Lung microvascular endothelial cell (primary cell): ENCODE data around the gene TNS4. TPM values are rescaled to one million over a fixed set of nuclear protein-coding genes. Genes with fewer than 3 reads are reported as not detected.

Experiments used
- DNase-seq, 2 donors: peaks; one replicate each; pipeline versions ENCODE4 v3.0.0 to v3.0.0-alpha.2; 2010; ENCODE audit warnings: low read depth in 2 of 2
- total RNA-seq: library from RNA; depleted of rRNA; stranded (reverse); fragments of >200 nt; gene quantifications from 2 replicates; pipeline ENCODE4 v1.2.1, GENCODE V29; 2014

TNS4 gene
- total RNA-seq, 1 donor from 2014 or later = not detected

DNA sequence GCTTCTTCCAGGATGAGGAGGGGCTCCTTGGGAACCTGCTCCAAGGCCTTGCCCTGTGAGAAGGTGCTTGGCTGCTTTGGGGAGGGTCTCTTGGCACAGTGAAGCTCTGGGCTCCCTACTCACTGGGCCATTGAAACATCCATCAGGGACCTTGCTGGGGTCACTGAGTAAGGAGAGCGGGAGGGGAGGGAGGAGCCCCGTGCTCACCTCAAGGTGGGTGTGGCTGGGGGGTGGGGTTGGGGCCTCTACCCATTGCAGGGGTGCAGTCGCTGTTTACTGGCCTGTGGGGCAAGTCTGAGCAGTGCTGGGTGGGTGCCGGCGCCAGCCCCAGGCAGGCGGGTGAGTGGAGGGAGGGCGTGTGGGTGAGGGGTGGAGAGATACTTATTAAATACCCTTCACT, 9.9 kb downstream of the TNS4 start:
- no peak for DNase-seq

DNA sequence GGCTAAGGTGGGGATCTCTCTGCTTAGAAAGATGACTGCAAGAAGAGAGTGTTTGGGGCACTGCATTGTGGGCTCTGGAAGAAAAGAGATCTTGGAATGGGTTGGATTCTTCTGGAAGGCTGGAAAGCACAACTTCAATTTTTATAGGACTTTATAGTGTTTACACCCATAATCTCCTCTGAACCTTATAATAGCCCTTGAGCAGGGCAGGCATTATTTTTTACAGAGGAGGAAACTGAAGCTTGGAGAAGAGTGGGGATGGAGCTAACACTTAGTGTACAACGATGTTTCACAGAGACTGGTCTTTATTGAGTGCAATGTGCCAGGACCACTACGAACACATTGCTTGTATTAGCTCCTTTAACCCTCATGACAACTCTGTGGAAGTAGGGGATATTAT, 10.4 kb downstream of the TNS4 start:
- no peak for DNase-seq

DNA sequence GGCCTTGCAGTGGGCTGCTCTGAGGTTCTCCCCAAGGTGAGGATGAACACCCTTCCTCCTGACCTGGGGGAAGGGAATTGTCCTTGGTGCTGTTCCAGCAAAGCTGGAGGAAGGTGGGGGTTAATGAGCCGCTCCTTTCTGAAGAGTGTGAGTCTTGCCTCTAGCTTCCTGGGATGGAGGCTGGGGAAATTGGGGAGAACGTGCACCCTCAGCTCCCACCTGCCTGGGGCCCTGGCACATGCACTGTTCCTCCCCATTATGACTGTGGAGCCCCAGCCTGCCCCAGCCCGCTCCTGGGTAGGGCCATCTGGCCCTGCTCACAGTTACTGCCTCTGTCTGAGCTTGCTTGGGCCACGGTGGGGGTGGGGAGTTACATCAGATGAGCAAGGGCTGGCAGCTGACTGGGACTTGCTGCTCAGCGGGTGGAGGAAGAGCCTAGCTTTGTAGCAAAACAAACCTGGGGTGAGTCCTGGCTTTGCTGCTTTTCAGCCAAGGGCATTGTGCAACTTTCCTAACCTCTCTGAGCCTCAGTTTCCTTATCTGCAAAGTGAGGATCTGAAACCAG, 11.1 kb downstream of the TNS4 start:
- DNase-seq = no peak

DNA sequence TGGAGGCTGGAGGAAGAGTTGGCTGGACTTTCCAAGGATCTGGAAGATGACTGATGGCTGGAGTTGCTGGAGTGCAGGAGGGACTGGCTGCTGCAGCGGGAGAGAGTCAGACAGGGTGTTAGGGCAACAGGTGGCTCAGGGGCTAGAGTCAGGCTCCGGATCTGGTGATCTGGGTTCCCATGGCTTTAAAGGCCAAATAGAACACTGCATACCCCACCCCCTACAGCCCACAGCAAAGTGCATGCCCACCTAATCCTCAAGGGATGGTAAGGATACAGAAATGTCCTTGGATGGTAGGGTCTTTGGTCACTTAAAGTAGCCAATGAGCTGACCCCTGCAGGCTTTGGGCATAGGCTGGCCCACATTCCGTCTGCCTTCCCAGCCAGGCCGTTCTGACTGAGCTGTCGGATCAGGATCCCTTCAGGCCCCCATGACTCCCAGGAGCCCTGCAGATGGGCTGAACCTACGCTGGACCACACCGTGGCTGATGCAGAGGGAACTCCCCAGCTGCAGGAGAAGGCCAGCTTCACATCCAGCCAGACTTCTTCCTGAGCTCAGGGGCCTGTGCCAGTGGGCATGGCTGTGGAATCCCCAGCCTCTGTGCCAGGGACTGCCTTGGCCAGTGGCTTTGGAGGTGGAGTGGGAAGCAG, 13.9 kb downstream of the TNS4 start:
- DNase-seq = no peak

DNA sequence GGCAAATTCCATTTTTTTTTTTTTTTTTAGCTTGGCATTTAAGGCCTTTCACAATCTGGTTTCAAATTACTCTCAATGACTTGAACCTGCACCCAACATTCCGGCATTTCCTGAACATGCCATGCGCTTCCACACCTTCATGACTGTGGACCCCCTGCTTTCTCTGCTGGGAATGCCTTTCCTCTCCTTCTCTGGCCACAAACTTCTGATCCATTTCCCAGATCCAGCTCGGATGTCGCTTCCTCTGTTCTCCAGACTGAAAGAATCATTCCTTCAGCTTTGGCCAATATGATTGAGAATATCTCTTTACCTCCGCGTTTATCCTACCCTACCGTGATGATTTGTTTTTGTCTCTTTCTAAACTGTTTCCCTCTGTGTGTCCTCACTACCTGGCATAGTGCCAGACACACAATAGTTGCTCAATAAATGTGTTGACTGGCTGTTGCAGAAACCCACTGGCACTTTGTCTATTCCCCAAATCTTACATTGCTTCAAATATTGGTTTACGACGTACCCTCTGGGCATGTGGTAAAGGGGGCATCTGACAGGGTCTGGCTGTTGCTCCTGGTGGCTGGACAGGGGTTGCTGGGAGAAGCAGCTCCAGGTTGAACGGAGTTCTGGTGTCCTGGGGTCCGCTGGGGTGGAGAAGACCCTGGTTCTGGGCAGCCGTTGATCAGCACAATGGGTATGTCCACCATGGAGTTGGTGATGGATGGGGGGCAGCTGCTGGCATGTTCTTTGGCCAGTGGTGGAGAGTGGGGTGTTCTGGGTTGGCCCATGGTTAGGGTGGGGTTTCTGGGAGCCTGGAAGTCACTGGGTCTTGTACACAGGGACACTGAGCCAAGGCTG, 14.7 kb downstream of the TNS4 start:
- DNase-seq = peak in 1 of 2 donors; percentile 16

DNA sequence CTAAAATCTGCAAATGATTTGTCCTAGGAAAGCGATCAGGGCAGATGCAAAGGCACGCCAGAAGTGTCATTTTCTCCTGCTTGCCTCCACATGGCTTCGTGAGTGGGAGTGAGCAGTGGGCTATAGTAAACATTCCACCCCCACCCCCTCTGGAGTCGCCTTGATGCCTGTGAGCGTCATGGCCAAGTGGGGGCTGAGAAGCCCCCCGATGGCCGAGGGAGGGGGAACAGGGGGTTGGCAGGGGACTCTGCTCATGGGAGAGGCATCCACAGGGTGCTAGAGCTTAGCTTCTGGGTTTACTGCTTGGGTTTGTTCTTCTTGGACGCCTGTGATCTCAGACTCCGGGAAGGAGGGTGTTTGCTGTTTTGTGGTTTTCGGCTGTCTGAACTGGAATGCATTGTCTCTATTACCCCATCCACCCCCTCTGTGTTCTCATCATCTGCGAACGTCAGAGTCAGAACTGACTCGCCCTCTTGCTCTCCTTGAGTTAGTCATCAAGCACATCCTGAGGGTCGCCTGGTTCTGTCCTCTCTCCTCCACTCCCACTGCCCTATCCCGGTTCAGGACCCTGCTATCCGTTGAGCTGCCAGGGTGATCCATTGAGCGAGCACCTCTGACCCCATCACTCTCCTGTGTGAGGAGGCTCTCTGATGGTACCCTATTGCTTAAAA, 15.4 kb downstream of the TNS4 start:
- peak in 1 of 2 donors; percentile 91 for DNase-seq

DNA sequence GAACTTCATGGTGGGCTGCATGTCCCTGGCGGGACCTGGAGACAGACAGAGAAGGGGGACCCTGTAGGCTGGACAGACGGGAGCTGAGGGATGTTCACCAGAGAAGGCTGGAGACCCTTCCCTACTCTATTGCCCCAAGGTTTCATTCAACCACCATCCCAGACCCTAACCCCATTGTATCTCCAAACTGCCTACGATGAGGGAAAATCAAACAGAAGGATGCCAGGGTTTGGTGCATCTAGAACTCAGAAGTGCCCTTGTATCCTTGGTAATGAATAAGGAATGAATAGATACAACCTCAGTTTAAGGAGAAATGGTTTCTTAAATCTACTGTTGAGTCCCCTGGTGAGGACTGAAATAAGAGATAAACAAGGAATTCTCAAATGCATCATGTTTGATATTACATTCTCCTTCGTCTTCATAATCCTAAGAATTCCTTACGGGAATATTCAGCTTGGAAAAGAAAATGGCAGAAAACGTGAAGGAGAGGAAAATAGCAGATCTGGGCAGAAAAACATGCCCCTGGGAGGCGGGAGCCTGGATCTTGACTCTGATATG, 16.4 kb downstream of the TNS4 start:
- DNase-seq = no peak

DNA sequence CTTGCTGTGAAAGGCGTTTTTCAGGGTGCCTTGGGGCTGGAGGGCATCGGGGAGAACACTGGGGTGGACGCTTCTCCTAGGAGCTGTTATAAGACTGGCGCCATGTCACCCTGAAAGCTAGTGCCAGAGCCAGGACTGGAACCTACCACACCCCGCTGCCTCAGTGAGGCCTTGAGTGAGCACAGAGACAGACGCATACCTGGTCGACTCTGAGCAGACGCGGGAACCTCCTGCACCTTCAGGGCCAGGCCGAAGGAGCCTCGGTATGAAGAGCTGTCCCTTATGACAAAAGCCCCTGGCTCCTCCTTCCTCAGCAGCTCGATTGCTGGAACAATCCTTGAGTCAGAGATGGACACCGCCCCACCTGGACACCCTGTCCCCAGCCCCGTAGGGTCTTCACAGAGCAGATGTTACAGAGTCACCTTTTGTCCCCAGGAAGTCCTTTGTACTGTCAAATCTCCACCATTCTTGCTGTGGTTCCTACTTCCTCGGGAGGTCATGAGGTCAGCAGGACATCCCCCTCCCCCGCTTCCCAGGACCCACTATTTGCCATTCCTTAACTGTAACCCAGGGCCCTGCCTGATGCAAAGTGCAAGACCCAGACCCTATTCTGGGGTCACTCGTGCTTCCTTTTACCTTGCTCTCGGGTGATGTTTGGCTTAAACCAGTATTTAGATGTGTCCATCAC, 17.0 kb downstream of the TNS4 start:
- DNase-seq = no peak

DNA sequence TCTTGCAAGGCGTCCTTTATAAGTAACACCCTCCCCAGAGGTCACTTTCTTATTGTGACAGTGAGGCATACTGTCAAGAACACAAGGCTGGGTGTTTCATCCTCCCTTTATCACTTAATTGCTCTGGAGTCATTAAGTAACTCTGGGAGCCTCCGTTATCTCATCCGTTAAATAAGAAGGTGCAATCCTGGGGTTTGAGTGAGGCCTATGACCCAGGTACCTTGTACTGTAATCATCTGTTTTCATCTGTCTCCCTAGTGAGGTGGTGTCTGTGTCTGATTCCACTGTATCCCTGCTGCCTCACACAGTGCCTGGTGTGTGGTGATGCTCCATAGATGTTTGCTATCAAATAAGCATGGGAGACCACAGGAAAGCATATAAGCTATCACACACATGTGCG, 17.7 kb downstream of the TNS4 start:
- DNase-seq = no peak

DNA sequence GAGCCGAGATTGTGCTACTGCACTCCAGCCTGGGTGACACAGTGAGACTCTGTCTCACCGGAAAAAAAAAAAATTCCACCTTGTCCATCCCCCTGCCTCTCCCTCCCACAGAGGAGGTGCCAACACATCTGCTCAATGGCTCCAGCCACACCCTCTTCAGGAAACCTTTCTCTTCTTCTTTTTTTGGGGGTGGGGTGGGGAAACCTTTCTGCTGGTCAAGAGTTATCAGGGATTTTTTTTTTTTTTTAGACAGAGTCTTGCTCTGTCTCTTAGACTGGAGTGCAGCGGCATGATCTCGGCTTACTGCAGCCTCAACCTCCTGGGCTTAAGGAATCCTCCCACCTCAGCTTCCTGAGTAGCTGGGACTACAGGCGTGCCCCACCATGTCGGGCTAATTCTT, 18.7 kb downstream of the TNS4 start:
- DNase-seq = no peak

DNA sequence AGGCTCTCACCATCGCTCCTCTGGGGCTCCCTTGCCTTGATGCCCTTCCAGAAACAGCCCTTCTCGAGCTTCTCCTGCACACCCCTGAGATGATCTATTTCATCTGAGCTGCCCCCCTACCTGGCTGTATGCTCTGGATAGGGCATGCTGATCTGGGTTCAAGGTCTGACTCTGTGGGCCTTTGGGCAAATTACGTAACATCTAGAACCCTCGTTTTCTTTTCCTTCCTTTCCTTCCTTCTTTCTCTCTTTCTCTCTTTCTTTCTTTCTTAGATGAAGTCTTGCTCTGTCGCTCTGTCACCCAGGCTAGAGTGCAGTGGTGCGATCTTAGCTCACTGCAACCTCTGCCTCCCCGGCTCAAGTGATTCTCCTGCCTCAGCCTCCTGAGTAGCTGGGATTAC, 20.3 kb downstream of the TNS4 start:
- DNase-seq = no peak

DNA sequence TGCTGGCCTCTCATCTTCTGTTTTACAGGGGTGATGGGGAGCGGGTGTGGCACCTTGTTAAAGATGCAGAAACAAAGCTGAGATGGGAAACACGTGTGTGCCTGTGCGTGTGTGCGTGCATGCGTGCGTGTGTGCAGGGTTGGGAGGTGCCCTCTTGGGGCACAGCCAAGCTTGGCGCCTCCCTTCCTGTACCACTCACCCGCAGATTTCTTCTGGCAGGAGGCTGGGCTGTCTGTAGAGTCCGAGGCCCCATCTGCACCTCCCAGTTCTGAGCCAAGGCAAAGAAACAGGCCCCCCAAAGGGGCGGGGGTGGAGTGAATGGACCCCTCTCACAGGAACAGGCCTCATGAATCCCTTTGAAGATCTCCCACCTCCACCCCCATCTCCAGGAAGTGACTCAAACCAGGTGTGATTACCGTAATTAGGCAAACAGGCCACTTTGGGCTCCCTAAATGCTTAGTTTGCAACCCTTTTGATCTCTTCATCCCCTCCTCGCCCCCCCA, 20.9 kb downstream of the TNS4 start:
- DNase-seq = peak in 1 of 2 donors; percentile 64

DNA sequence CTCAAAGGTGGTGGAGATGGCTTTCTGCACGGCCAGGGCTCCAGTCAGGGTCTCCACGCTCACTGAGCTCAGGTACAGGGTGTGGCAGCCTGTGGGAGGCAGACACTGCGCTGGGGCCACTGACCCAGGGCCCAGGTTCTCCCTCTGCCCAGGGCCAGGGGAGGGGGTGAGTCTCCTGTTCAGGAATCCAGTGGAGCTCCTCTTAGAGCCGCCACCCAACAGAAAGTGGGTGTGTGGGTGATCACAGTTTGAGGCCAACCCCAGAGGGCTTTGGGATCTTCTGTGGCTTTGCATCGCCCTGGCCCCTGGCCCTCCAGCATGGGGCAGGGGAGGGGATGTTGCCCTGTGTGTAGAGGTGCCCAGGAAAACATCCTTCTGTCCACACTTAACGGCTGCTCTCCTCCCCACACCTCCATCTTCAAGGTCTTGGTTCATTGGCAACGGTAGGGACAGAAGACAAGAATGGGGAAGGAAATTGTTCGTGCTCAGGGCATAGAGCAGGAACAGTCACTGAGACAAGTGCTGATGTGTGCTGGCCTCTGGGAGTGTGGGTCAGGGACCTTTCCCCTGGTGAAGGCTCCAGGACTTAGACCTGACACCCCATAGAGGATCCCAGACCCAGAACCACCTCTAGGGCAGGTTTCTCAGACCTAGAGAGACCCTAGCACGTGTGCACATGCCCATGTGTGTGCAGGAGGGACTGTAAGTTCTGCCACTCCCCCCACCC, 21.5 kb downstream of the TNS4 start:
- DNase-seq = no peak

DNA sequence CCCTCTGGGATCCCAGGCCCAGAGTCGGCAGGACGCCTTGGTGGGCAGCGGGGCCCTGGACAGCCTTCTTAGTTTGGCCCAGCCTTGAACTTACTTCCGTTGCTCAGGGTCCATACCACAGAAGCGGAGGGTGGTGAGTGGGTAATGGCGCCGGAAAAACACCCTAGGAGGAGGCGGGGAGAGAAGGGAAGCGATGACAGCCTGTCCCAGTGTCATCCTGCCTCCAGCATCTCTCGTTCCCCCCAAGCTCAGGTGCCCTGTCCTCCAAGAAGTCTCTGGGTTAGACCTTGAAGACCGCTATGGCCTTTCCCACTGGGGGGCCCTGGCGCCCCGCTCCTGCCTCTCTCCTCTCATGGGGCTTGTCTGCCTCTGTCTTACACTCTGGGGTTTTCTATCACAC, 22.9 kb downstream of the TNS4 start:
- DNase-seq = no peak

DNA sequence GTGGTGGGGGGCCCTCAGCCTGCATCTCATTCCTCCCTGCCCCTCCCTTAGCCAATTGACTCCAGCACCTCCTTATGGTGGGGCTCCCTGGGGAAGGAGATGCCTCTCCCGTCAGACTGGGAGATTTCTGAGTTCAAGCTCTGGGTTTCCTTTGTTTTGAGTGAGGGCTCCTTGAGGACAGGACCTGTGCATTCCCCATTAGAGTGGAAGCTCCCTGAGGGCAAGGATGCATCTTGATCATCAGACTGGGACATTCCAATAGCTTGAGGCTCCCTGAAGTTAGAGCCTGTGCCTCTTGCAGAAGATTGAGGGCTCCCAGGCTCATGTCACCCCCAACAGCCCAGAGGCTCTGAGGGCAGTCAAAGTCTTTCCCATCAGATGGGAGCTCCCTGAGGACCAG, 23.6 kb downstream of the TNS4 start:
- DNase-seq = no peak

DNA sequence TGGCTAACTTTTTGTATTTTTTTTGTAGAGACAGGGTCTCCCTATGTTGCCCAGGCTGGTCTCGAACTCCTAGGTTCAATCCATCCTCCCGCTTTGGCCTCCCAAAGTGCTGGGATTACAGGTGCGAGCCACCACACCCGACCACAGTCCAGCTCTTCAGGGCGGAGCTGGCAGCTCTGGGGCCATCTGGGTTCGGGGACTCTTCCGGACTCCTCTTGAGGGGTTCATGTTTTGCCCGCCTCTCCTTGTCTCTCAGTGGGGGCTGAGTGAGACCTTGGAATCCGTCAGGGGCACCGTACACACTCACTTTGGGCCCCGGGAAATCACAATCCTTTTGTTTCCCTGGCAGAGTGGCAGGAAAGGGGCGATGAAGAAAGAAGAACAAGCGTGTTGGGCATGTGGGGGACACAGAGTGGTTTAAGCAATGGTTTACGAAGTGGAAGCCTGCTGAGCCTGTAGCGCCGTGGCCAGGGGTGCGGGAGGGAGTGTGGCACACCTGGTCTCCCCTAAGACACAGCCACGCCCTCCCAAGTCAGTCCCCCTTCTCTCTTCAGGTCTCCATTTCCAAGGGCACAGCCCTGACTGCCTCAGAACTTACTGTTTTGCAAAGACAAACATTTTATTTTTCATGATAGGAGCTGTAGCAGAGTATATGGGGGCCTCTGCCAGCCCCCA, 26.1 kb downstream of the TNS4 start:
- no peak for DNase-seq

DNA sequence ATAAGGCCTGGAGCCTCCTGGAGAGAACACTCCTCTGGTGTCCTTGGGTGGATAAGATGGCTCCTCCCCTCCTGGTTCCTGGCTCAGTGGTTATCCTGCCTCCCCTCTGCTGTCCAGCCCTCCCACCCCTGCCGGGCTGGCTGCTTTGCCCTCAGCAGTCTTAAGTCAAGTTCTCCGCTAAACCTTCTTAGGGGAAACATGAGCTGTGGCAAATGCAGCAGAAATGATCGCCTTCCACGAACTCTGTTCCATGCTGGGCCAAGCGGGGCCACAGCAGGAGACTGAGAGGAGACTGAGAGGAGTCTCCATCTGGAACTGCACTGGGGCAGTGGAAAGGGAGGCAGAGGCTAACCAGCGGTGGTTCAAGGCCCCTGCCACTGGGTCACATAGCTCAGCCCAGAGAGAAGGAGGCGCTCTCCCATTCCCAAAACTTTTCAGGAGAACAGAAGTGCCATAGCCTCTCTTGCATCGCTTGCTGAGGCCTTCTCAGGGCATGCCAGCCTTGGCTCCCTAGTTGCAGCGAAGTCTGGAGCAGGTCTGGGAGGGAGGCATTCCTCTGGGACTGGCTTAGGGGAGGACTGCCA, 26.9 kb downstream of the TNS4 start:
- no peak for DNase-seq

DNA sequence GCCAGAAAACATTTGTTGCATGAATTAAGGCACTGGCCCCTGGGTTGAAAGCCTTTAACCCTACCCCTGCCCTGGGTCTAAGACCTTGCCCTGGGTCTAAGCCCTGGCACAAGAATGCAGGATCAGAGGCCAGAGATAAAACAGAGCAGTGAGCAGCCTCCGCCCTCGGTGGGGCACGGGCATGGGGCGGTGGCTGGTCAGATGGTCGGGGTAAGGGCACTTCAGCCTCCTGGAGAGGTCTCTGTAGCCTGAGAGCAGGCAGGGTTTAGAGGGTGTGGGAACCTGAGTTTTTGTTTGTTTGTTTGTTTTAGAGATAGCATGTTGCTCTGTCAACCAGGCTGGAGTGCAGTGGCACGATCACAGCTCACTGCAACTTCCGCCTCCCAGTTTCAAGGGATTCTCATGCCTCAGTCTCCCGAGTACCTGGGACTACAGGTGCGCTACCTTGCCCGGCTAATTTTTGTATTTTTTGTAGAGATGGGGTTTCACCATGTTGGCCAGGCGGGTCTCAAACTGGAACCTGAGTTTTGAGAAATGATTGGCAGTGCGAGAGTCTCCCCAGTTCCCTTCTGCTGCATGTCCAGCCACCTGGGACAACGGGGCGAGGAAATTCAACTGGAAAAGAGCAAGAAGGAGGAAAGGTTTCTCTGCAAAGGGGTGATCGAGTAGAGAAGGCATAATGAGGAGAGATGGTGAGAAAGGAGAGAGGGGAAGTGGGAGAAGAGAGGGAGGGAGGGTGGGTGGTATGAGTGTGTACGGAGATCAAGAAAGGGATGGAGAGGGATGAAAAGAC, 27.7 kb downstream of the TNS4 start:
- no peak for DNase-seq
